GM18951 (cell line): ENCODE data around the gene RB1.
"Not testable (repeated sequence)": the region's sequence is repeated elsewhere in the genome, so short reads cannot be mapped to it uniquely, and the experiment has no call there.

Experiments used
- POLR2A ChIP-seq: IDR thresholded peaks from 4 replicates; pipeline ENCODE4 v1.6.1; 2011; ENCODE audit warnings: mild to moderate bottlenecking; ENCODE audit not compliant: insufficient read length, insufficient read depth; ENCODE audit errors: extremely low read depth
- in situ Hi-C: fragments of 300-500 bp; cut with MboI; formaldehyde crosslinking; loops from one replicate; pipeline ENCODE4 v1.12.0; 2022; ENCODE audit warnings: low sequenced_read_pairs, mixed read lengths, inconsistent platforms; ENCODE audit not compliant: unreplicated experiment

The RB1 gene

GRCh38 chr13:48315969-48316650, 12.6 kb downstream of the RB1 start:
- in situ Hi-C loops = no loop called here
- TF ChIP-seq POLR2A = no peak

- no peak for TF ChIP-seq POLR2A
- in situ Hi-C loops = no loop called here
Measured at GRCh38 chr13:48316826-48317510, 13.4 kb downstream of the RB1 start.

GRCh38 chr13:48317511-48318376, 14.2 kb downstream of the RB1 start:
- no peak for TF ChIP-seq POLR2A
- in situ Hi-C loops = no loop called here

- in situ Hi-C loops = no loop called here
- TF ChIP-seq POLR2A = peak; percentile 18
Measured at GRCh38 chr13:48318377-48318811, 14.8 kb downstream of the RB1 start.

- no peak for TF ChIP-seq POLR2A
- in situ Hi-C loops = no loop called here
Measured at GRCh38 chr13:48318821-48319511, 15.4 kb downstream of the RB1 start.

DNA sequence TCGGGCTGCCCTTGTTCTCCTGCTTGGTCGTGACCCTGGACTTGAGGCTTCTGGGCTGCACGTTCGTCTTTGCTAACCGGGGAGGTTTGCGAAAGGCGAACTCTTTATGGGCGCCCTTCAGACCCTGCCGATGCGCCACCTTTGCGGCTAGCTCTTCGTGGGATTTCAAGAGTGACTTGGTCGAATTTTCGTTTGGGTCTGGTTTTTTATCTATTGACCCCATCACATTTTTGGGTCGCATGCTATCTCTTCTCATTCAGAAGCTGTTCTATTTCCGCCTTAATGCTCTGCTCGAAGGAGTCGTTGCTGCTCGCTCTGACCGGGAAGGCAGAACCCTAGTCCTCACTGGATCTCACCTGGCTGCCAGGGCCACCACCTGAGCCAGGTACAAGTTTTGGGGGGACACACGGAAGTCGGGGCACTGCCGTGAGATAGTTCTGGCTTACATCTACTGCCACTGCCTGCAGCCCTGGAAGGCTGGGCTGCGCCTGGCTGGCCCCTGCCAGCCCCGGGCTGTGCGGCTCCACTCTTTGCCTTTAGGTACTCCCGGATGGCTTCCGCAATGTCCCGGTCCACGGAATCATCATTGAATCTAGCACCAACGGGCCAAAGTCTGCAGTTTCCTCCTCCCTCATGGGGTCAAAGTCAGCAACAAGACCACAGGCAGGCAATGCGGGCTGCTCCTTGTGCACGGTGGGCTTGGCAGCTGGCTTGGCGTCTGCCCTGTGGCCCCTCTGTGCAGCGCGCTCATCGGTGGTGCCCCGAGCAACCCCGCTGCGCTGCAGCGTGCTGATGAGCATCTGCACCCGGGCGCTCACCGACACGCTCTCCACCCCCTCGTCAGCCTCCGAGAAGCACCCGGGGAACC, 16.2 kb downstream of the RB1 start:
- in situ Hi-C loops = loop anchor here (10.0 kb wide), 1 partner anchor 445 kb away; no protein-coding TSS in a partner anchor

GRCh38 chr13:48320399-48320790, 16.8 kb downstream of the RB1 start:
- no peak for TF ChIP-seq POLR2A
- in situ Hi-C loops = loop anchor here (10.0 kb wide), 1 partner anchor 444 kb away; no protein-coding TSS in a partner anchor

More for the DNA sequence above, 16.2 kb downstream of the RB1 start:
- TF ChIP-seq POLR2A = no peak

- TF ChIP-seq POLR2A = no peak
- in situ Hi-C loops = loop anchor here (10.0 kb wide), 1 partner anchor 444 kb away; no protein-coding TSS in a partner anchor
Measured at GRCh38 chr13:48320891-48321510, 17.4 kb downstream of the RB1 start.

DNA sequence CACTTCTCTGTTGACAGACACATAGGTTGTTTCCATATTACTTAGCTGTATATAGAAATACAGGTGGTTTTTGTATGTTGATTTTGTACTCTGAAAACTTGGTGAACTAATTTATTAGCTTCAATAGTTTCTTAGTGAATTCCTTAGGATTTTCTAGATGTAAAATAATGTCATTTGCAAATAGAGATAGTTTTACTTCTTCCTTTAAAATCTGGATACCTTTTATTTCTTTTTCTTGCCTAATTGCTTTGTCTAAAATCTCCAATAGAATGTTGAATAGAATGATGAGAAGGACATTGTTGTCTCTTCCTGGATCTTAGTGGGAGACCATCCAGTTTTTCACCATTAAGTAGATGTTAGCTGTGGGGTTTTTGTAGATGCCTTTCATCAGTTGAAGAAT, 18.7 kb downstream of the RB1 start:
- in situ Hi-C loops = loop anchor here (10.0 kb wide), 1 partner anchor 443 kb away; no protein-coding TSS in a partner anchor
- no peak for TF ChIP-seq POLR2A

DNA sequence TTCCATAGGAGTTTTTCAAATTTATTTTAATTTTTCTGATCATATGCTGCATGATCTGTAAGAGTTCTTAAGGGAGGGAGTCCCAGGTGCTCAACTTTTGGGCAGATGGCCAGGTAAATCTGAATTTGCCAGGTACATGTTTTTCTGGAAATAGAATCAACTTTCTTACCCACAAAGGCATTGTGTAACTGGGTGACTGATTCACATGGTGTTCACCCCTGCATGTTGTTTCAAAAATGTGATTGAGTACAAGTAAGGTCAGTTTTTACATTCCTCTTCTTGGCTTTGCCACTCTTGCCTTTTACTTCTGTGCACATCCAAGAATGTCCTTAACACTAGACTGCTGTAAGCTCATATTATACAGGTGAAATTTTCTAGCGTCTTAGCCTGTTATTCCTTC, 30.4 kb downstream of the RB1 start:
- no peak for TF ChIP-seq POLR2A
- in situ Hi-C loops = no loop called here

- in situ Hi-C loops = no loop called here
- TF ChIP-seq POLR2A = no peak
Measured at GRCh38 chr13:48334534-48335127, 31.1 kb downstream of the RB1 start.

- in situ Hi-C loops = not testable (repeated sequence)
Measured at GRCh38 chr13:48339198-48339597, 35.6 kb downstream of the RB1 start.
